Osteocyte (in vitro differentiated cells): ENCODE measurements around the gene AOPEP. TPM values are rescaled to one million over a fixed set of nuclear protein-coding genes. Genes with fewer than 3 reads are reported as not detected.

ENCODE experiments used
- DNase-seq: peaks from one replicate; pipeline ENCODE4 v3.0.0; 2021; ENCODE audit warnings: mixed read lengths; ENCODE audit not compliant: unreplicated experiment; ENCODE audit errors: extremely low spot score
- H3K27ac Mint-ChIP-seq: one replicate; pipeline ENCODE4 v1.8.0; 2021; ENCODE audit warnings: mild to moderate bottlenecking, mixed read lengths; ENCODE audit not compliant: unreplicated experiment
- H3K27me3 Mint-ChIP-seq: one replicate; pipeline ENCODE4 v1.8.0; 2021; ENCODE audit warnings: mixed read lengths; ENCODE audit not compliant: unreplicated experiment
- H3K36me3 Mint-ChIP-seq: one replicate; pipeline ENCODE4 v1.8.0; 2021; ENCODE audit warnings: mixed read lengths; ENCODE audit not compliant: unreplicated experiment
- H3K4me1 Mint-ChIP-seq: one replicate; pipeline ENCODE4 v1.8.0; 2021; ENCODE audit warnings: mixed read lengths; ENCODE audit not compliant: unreplicated experiment
- H3K4me3 Mint-ChIP-seq: one replicate; pipeline ENCODE4 v1.8.0; 2021; ENCODE audit warnings: mild to moderate bottlenecking, moderate library complexity, mixed read lengths; ENCODE audit not compliant: unreplicated experiment
- H3K9me3 Mint-ChIP-seq: one replicate; pipeline ENCODE4 v1.8.0; 2021; ENCODE audit warnings: mixed read lengths; ENCODE audit not compliant: unreplicated experiment
- CTCF ChIP-seq: fragments of 200-600 bp; sonication (generic); IDR thresholded peaks from 2 replicates; pipeline ENCODE4 v1.5.0; 2021; ENCODE audit warnings: antibody characterized with exemption, mild to moderate bottlenecking, moderate library complexity
- total RNA-seq: library from RNA; stranded (reverse); gene quantifications from 2 replicates; pipeline ENCODE4 v1.2.1, GENCODE V29; 2021

Gene AOPEP
- total RNA-seq, 1 donor from 2014 or later = 108 TPM

- H3K27ac Mint-ChIP-seq = peak overlapping the region; percentile 97
- peaks cover 78% of the 10 kb centered on the region for H3K4me1 Mint-ChIP-seq
- H3K27me3 Mint-ChIP-seq = no peaks in the 10 kb centered on the region
- no peak overlapping the region for H3K4me3 Mint-ChIP-seq
- no peaks in the 10 kb centered on the region for H3K9me3 Mint-ChIP-seq
- DNase-seq = no peak
- H3K36me3 Mint-ChIP-seq = peaks cover 28% of the 10 kb centered on the region
- TF ChIP-seq CTCF = no peak
Measured at GRCh38 chr9:95089257-95090022, 362.9 kb downstream of the AOPEP start.

DNA sequence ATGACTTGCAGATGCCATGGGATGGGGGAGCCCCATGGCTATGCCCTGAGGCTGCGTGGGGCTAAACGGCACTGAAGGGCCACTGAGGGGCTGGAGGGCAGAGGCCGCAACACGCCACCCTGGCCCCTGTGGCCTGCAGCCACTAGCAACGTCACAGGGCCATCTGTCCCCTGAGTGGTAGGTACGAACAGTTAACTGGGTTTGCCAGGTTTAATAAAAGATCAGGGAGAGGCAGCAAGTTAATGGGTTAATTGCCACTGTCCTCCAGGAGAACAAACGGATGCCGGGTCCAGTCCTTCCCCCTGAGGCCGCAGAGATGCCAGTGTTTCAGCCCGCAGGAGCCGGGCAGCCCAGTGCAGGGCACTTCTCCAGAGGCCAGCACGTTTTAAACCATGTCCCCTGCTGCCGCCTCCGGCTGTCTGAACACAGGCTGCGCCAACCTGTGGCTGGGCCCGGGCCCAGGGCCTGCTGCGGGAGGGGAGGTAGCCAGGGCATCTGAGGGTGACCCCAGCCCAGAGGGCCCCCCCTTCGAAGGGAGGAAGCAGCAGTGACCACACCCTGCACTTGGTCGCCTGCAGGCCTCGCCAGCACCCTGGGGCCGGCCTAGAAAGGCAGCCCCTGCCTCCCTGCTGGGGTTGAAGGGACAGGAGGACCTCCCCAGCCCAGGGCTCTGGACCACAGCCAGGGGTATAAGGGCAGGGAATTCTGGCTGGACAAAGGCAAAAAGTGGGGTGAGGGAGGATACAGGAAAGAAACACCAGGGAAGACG is 363.7 kb downstream of the AOPEP start:
- no peak for TF ChIP-seq CTCF
- no peaks in the 10 kb centered on the region for H3K27me3 Mint-ChIP-seq
- H3K4me1 Mint-ChIP-seq = peaks cover 85% of the 10 kb centered on the region
- peak overlapping the region; percentile 97 for H3K27ac Mint-ChIP-seq
- no peaks in the 10 kb centered on the region for H3K9me3 Mint-ChIP-seq
- H3K36me3 Mint-ChIP-seq = peaks cover 30% of the 10 kb centered on the region
- H3K4me3 Mint-ChIP-seq = no peak overlapping the region
- no peak for DNase-seq

GRCh38 chr9:95090871-95091577 is 364.5 kb downstream of the AOPEP start:
- no peak for DNase-seq
- no peaks in the 10 kb centered on the region for H3K9me3 Mint-ChIP-seq
- TF ChIP-seq CTCF = no peak
- peaks cover 32% of the 10 kb centered on the region for H3K36me3 Mint-ChIP-seq
- H3K27me3 Mint-ChIP-seq = no peaks in the 10 kb centered on the region
- peaks cover 92% of the 10 kb centered on the region for H3K4me1 Mint-ChIP-seq
- peak overlapping the region; percentile 97 for H3K27ac Mint-ChIP-seq
- no peak overlapping the region for H3K4me3 Mint-ChIP-seq

DNA sequence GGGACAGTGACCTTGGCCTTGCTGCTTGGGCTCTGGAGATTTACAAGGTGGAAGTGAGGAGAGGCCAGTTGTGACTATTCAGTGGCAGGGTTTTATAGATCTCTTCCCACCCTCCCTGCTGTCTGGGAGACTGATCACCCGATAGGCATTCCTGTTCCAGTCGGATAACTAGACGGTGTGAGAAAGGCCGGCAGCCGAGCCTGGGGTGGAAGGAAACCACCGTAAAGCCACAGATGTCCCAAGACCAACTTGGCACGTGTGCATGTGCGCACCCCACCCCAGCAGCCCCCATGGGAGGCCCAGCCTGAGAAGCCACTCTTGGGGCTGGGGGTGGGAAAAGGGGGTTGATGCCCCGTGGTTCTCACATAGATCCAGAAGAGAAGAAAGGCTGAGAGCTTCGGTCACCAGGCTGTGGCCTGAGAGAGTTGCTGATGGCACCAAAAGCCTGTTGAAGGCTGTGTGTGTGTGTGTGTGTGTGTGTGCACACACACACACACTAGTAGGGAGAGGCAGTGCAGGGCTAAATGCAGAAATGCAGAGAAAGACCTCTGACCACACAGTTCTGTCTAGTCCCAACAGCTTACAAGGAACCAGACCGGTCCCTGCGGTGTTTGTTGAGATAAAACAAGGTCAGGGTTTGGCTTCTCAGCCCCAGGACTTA is 365.2 kb downstream of the AOPEP start:
- H3K36me3 Mint-ChIP-seq = peaks cover 32% of the 10 kb centered on the region
- H3K4me3 Mint-ChIP-seq = peak overlapping the region; percentile 14
- TF ChIP-seq CTCF = no peak
- H3K4me1 Mint-ChIP-seq = peaks cover 92% of the 10 kb centered on the region
- no peak for DNase-seq
- no peaks in the 10 kb centered on the region for H3K9me3 Mint-ChIP-seq
- no peaks in the 10 kb centered on the region for H3K27me3 Mint-ChIP-seq
- H3K27ac Mint-ChIP-seq = peak overlapping the region; percentile 97
